ENCODE results near the gene PTPRK. TPM values are rescaled to one million over a fixed set of nuclear protein-coding genes. Genes with fewer than 3 reads are reported as not detected.

Gene PTPRK
- total and polyA plus RNA-seq, 2 of the 13 experiments (the other 11 are each of a cell fraction or from before 2014, with no cell fraction given): 43.6 to 98.3 TPM

DNA sequence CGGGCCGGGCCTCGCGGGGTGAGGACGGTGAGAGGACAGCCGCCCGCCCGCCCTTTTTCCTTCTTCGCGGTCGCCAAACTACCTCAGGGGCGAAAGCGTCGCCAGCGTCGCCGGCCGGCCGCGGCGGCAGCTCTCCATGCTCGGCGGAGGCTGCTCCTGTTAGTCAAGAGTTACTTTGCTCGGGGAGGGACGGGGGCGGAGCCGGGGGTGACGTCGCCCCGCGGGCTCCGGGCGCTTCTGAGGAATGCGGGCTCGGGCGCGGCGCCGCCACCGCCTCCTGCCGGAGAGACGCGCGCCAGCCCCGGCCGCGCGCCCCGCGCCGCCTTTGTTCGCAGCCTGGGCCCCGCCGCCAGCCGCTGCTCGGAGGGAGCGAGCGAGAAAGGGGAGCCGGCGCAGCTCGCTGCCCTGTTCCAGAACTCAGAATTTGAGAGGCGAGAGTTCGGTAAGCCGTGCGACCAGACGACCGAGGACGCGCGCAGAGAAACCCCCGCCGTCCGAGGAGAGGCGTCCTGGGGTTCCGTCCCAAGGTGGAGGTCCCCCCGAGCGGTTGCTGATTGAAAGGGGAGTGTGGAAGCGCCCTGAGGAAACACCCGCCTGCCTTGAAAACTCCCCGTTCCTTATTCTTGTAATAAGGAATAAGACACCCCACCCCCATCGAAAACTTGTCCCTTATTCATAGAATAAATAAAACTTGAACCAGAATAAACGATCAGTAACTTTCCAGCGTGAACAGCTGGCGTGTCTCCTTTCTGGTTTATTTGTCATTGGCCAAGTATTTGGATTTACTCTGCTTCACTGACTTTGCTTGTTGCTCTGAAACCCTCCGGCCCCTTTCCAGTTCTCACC lies at the start of gene PTPRK (continued):
- TF ChIP-seq, protein P1, sequence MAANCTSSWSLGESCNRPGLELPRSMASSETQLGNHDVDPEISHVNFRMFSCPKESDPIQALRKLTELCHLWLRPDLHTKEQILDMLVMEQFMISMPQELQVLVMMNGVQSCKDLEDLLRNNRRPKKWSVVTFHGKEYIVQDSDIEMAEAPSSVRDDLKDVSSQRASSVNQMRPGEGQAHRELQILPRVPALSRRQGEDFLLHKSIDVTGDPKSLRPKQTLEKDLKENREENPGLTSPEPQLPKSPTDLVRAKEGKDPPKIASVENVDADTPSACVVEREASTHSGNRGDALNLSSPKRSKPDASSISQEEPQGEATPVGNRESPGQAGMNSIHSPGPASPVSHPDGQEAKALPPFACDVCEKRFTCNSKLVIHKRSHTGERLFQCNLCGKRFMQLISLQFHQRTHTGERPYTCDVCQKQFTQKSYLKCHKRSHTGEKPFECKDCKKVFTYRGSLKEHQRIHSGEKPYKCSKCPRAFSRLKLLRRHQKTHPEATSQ (CRISPR knock-in tag; IDR thresholded peaks at IDR 0.05; ENCODE audit: borderline replicate concordance): 0 out of 2 replicates have a peak, but pooled peaks have one; percentile 15
- no peak for TF ChIP-seq FOXP1 (IDR thresholded peaks at IDR 0.05)
- TF ChIP-seq FOXP1 (CRISPR knock-in tag; IDR thresholded peaks at IDR 0.05): 0 out of 2 replicates have a peak, but pooled peaks have one; percentile 1
- TF ChIP-seq, protein P2, sequence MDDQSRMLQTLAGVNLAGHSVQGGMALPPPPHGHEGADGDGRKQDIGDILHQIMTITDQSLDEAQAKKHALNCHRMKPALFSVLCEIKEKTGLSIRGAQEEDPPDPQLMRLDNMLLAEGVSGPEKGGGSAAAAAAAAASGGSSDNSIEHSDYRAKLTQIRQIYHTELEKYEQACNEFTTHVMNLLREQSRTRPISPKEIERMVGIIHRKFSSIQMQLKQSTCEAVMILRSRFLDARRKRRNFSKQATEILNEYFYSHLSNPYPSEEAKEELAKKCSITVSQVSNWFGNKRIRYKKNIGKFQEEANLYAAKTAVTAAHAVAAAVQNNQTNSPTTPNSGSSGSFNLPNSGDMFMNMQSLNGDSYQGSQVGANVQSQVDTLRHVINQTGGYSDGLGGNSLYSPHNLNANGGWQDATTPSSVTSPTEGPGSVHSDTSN (CRISPR knock-in tag; IDR thresholded peaks at IDR 0.05; ENCODE audit: borderline replicate concordance): 0 out of 2 replicates have a peak, but pooled peaks have one; percentile 45
- no peak for TF ChIP-seq RAD51 (IDR thresholded peaks at IDR 0.05; ENCODE audit: borderline replicate concordance)
- TF ChIP-seq ZFP62 (CRISPR knock-in tag; IDR thresholded peaks at IDR 0.05): no peak
- no peak for TF ChIP-seq ZNF720 (CRISPR knock-in tag; IDR thresholded peaks at IDR 0.05)
- TF ChIP-seq SIX4 (CRISPR knock-in tag; IDR thresholded peaks at IDR 0.05): no peak
- TF ChIP-seq, protein P3, sequence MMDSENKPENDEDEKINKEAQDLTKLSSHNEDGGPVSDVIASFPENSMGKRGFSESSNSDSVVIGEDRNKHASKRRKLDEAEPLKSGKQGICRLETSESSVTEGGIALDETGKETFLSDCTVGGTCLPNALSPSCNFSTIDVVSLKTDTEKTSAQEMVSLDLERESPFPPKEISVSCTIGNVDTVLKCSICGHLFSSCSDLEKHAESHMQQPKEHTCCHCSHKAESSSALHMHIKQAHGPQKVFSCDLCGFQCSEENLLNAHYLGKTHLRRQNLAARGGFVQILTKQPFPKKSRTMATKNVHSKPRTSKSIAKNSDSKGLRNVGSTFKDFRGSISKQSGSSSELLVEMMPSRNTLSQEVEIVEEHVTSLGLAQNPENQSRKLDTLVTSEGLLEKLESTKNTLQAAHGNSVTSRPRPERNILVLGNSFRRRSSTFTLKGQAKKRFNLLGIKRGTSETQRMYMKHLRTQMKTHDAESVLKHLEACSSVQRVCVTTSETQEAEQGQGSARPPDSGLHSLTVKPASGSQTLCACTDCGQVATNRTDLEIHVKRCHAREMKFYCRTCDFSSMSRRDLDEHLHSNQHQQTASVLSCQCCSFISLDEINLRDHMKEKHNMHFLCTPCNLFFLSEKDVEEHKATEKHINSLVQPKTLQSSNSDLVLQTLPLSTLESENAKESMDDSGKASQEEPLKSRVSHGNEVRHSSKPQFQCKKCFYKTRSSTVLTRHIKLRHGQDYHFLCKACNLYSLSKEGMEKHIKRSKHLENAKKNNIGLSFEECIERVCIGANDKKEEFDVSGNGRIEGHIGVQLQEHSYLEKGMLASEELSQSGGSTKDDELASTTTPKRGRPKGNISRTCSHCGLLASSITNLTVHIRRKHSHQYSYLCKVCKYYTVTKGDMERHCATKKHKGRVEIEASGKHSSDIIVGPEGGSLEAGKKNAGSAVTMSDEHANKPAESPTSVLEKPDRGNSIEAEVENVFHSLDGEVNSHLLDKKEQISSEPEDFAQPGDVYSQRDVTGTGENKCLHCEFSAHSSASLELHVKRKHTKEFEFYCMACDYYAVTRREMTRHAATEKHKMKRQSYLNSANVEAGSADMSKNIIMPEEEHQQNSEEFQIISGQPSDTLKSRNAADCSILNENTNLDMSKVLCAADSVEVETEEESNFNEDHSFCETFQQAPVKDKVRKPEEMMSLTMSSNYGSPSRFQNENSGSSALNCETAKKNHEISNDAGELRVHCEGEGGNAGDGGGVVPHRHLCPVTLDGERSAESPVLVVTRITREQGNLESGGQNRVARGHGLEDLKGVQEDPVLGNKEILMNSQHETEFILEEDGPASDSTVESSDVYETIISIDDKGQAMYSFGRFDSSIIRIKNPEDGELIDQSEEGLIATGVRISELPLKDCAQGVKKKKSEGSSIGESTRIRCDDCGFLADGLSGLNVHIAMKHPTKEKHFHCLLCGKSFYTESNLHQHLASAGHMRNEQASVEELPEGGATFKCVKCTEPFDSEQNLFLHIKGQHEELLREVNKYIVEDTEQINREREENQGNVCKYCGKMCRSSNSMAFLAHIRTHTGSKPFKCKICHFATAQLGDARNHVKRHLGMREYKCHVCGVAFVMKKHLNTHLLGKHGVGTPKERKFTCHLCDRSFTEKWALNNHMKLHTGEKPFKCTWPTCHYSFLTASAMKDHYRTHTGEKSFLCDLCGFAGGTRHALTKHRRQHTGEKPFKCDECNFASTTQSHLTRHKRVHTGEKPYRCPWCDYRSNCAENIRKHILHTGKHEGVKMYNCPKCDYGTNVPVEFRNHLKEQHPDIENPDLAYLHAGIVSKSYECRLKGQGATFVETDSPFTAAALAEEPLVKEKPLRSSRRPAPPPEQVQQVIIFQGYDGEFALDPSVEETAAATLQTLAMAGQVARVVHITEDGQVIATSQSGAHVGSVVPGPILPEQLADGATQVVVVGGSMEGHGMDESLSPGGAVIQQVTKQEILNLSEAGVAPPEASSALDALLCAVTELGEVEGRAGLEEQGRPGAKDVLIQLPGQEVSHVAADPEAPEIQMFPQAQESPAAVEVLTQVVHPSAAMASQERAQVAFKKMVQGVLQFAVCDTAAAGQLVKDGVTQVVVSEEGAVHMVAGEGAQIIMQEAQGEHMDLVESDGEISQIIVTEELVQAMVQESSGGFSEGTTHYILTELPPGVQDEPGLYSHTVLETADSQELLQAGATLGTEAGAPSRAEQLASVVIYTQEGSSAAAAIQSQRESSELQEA (CRISPR knock-in tag; IDR thresholded peaks at IDR 0.05; ENCODE audit: not compliant biosample characterization): peak; percentile 70
- no peak for TF ChIP-seq ZNF234 (CRISPR knock-in tag; conservative IDR thresholded peaks at IDR 0.05)
- TF ChIP-seq ZNF644 (CRISPR knock-in tag; IDR thresholded peaks at IDR 0.05; ENCODE audit: low read depth): no peak
- peak; percentile 78; the same call in 1 of the 2 replicates for TF ChIP-seq ZNF510 (CRISPR knock-in tag; IDR thresholded peaks at IDR 0.05; ENCODE audit: low read depth)
- TF ChIP-seq ZNF792 (CRISPR knock-in tag; IDR thresholded peaks at IDR 0.05): 0 out of 2 replicates have a peak, but pooled peaks have one; percentile 54
- no peak for TF ChIP-seq ZNF589 (CRISPR knock-in tag; conservative IDR thresholded peaks at IDR 0.05)
- TF ChIP-seq, protein P4, sequence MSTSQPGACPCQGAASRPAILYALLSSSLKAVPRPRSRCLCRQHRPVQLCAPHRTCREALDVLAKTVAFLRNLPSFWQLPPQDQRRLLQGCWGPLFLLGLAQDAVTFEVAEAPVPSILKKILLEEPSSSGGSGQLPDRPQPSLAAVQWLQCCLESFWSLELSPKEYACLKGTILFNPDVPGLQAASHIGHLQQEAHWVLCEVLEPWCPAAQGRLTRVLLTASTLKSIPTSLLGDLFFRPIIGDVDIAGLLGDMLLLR (CRISPR knock-in tag; IDR thresholded peaks at IDR 0.05): peak; percentile 36; the same call in 1 of the 2 replicates
- TF ChIP-seq, protein P5, sequence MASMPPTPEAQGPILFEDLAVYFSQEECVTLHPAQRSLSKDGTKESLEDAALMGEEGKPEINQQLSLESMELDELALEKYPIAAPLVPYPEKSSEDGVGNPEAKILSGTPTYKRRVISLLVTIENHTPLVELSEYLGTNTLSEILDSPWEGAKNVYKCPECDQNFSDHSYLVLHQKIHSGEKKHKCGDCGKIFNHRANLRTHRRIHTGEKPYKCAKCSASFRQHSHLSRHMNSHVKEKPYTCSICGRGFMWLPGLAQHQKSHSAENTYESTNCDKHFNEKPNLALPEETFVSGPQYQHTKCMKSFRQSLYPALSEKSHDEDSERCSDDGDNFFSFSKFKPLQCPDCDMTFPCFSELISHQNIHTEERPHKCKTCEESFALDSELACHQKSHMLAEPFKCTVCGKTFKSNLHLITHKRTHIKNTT (CRISPR knock-in tag; IDR thresholded peaks at IDR 0.05): no peak
- TF ChIP-seq ZNF230 (CRISPR knock-in tag; IDR thresholded peaks at IDR 0.05): 0 out of 2 replicates have a peak, but pooled peaks have one; percentile 78

Data from HepG2 (cell line).